ENCODE measurements around the gene LBP.

DNA sequence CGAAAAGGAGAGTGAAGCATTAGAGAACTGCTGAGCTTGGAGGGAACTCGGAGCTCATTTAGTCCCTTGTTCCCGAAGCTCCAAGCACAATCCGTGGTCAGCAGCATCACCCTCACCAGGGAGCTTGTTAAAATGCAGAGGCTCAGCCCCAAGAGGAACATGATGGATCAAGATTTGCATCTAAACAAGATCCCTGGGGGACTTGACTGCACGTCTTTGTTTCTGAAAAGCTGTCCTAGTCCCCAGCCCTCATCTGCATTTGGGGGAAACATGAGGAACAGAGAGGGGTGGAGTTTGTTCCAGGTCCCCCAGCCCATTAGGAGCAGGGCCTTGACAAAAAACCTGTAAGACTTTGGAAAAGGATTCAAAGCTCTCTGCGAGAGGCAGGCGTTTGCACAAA lies 4.1 kb upstream of the LBP start:
- TF ChIP-seq JUNB (IDR thresholded peaks at IDR 0.05; ENCODE audit: unreplicated experiment) (no peak), CREB1 (CRISPR knock-in tag; IDR thresholded peaks at IDR 0.05; ENCODE audit: low read depth) (peak; percentile 51; the same call in 1 of the 2 replicates), POLR2AphosphoS5 (IDR thresholded peaks at IDR 0.05; ENCODE audit: low read depth) (no peak), EZH2phosphoT487 (IDR thresholded peaks at IDR 0.05; ENCODE audit: unreplicated experiment) (no peak), EZH2 (IDR thresholded peaks at IDR 0.05; ENCODE audit: low read depth, unreplicated experiment) (no peak), STAT1 (IDR thresholded peaks at IDR 0.05; ENCODE audit: unreplicated experiment) (no peak)
- TF ChIP-seq, protein P1, sequence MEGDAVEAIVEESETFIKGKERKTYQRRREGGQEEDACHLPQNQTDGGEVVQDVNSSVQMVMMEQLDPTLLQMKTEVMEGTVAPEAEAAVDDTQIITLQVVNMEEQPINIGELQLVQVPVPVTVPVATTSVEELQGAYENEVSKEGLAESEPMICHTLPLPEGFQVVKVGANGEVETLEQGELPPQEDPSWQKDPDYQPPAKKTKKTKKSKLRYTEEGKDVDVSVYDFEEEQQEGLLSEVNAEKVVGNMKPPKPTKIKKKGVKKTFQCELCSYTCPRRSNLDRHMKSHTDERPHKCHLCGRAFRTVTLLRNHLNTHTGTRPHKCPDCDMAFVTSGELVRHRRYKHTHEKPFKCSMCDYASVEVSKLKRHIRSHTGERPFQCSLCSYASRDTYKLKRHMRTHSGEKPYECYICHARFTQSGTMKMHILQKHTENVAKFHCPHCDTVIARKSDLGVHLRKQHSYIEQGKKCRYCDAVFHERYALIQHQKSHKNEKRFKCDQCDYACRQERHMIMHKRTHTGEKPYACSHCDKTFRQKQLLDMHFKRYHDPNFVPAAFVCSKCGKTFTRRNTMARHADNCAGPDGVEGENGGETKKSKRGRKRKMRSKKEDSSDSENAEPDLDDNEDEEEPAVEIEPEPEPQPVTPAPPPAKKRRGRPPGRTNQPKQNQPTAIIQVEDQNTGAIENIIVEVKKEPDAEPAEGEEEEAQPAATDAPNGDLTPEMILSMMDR (conservative IDR thresholded peaks at IDR 0.05; ENCODE audit: low read depth in 2 of 2) = no peak
- TF ChIP-seq, protein P2, sequence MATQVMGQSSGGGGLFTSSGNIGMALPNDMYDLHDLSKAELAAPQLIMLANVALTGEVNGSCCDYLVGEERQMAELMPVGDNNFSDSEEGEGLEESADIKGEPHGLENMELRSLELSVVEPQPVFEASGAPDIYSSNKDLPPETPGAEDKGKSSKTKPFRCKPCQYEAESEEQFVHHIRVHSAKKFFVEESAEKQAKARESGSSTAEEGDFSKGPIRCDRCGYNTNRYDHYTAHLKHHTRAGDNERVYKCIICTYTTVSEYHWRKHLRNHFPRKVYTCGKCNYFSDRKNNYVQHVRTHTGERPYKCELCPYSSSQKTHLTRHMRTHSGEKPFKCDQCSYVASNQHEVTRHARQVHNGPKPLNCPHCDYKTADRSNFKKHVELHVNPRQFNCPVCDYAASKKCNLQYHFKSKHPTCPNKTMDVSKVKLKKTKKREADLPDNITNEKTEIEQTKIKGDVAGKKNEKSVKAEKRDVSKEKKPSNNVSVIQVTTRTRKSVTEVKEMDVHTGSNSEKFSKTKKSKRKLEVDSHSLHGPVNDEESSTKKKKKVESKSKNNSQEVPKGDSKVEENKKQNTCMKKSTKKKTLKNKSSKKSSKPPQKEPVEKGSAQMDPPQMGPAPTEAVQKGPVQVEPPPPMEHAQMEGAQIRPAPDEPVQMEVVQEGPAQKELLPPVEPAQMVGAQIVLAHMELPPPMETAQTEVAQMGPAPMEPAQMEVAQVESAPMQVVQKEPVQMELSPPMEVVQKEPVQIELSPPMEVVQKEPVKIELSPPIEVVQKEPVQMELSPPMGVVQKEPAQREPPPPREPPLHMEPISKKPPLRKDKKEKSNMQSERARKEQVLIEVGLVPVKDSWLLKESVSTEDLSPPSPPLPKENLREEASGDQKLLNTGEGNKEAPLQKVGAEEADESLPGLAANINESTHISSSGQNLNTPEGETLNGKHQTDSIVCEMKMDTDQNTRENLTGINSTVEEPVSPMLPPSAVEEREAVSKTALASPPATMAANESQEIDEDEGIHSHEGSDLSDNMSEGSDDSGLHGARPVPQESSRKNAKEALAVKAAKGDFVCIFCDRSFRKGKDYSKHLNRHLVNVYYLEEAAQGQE (IDR thresholded peaks at IDR 0.05; ENCODE audit: unreplicated experiment) = no peak

Data from GM23338 (cell line).